ENCODE data around the gene NCAPD3.

DNA sequence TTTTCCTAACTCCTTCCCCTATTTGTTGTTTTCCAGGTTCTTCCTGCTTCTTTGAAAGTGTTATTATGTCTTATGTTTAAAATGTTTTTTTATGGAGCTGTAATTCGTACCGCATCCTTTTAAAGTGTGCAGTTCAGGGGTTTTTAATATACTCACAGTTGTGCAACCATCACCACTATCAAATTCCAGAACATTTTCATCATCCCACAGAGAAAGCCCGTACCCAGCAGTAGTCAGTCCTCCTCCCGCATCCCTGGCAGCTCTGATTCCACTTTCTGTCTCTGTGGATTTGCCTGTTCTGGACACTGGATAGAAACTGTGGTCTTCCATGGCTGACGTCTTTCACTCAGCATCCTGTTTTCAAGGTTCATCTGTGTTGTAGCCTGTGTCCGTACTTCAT is 81.2 kb downstream of the NCAPD3 start:
- TF ChIP-seq, protein P1, sequence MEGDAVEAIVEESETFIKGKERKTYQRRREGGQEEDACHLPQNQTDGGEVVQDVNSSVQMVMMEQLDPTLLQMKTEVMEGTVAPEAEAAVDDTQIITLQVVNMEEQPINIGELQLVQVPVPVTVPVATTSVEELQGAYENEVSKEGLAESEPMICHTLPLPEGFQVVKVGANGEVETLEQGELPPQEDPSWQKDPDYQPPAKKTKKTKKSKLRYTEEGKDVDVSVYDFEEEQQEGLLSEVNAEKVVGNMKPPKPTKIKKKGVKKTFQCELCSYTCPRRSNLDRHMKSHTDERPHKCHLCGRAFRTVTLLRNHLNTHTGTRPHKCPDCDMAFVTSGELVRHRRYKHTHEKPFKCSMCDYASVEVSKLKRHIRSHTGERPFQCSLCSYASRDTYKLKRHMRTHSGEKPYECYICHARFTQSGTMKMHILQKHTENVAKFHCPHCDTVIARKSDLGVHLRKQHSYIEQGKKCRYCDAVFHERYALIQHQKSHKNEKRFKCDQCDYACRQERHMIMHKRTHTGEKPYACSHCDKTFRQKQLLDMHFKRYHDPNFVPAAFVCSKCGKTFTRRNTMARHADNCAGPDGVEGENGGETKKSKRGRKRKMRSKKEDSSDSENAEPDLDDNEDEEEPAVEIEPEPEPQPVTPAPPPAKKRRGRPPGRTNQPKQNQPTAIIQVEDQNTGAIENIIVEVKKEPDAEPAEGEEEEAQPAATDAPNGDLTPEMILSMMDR (IDR thresholded peaks at IDR 0.05; ENCODE audit: low read depth, low read length, missing input control): no peak
- TF ChIP-seq, protein P2, sequence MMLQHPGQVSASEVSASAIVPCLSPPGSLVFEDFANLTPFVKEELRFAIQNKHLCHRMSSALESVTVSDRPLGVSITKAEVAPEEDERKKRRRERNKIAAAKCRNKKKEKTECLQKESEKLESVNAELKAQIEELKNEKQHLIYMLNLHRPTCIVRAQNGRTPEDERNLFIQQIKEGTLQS (IDR thresholded peaks at IDR 0.05): no peak
- TF ChIP-seq HNF4A (conservative IDR thresholded peaks at IDR 0.05): no peak
- no peak for TF ChIP-seq GABPA (IDR thresholded peaks at IDR 0.05 in 1 of 2, conservative IDR thresholded peaks at IDR 0.05 in 1 of 2)
- no peak for TF ChIP-seq SP1 (IDR thresholded peaks at IDR 0.05)
- no peak for TF ChIP-seq JUND (IDR thresholded peaks at IDR 0.05)
- TF ChIP-seq RAD21 (IDR thresholded peaks at IDR 0.05): no peak
- TF ChIP-seq YY1 (IDR thresholded peaks at IDR 0.05): no peak
- TF ChIP-seq, protein P3, sequence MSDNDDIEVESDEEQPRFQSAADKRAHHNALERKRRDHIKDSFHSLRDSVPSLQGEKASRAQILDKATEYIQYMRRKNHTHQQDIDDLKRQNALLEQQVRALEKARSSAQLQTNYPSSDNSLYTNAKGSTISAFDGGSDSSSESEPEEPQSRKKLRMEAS (IDR thresholded peaks at IDR 0.05): no peak
- no peak for TF ChIP-seq EGR1 (IDR thresholded peaks at IDR 0.05; ENCODE audit: low read depth in 2 of 2)

Measured in liver (tissue), 3 donors.